HG03196 (cell line): ENCODE measurements around the gene GPR27.

Source experiments
- ATAC-seq: cut with Tn5 transposase; IDR thresholded peaks from one replicate; pipeline ENCODE4 v1.9.1; 2021; ENCODE audit not compliant: unreplicated experiment

Gene GPR27

GRCh38 chr3:71785532-71786216, 32.0 kb downstream of the GPR27 start:
- no peak for ATAC-seq

GRCh38 chr3:71786217-71786549, 32.5 kb downstream of the GPR27 start:
- no peak for ATAC-seq

GRCh38 chr3:71786551-71786950, 32.9 kb downstream of the GPR27 start:
- ATAC-seq: no peak

GRCh38 chr3:71787851-71788405, 34.3 kb downstream of the GPR27 start:
- no peak for ATAC-seq

GRCh38 chr3:71789922-71790321, 36.3 kb downstream of the GPR27 start:
- ATAC-seq: no peak

GRCh38 chr3:71791634-71792033, 38.0 kb downstream of the GPR27 start:
- ATAC-seq: no peak

GRCh38 chr3:71796290-71796689, 42.6 kb downstream of the GPR27 start:
- ATAC-seq: no peak

- no peak for ATAC-seq
Observed at GRCh38 chr3:71797455-71797854, 43.8 kb downstream of the GPR27 start.

GRCh38 chr3:71800023-71800422, 46.4 kb downstream of the GPR27 start:
- no peak for ATAC-seq

- ATAC-seq: no peak
Observed at GRCh38 chr3:71801986-71802385, 48.3 kb downstream of the GPR27 start.

- ATAC-seq: no peak
Observed at GRCh38 chr3:71803248-71803647, 49.6 kb downstream of the GPR27 start.

- ATAC-seq: no peak
Observed at GRCh38 chr3:71805199-71805598, 51.5 kb downstream of the GPR27 start.

- ATAC-seq: no peak
Observed at GRCh38 chr3:71805691-71806090, 52.0 kb downstream of the GPR27 start.
